DMS79 (cell line): ENCODE results near the gene SERPING1.

Experiments
- DNase-seq: peaks from one replicate; lab custom pipeline; 2025; lab: John Stamatoyannopoulos, UW

Gene SERPING1

GRCh38 chr11:57597461-57597915, at the start of gene SERPING1:
Gene SERPING1, plus strand, starts transcription at chr11:57597685. Its CDS starts 586 bp downstream, at chr11:57598271.
- DNase-seq: no peak

- DNase-seq: no peak
Observed at GRCh38 chr11:57547854-57548377, 49.6 kb upstream of the SERPING1 start.

GRCh38 chr11:57549983-57550382, 47.5 kb upstream of the SERPING1 start:
- no peak for DNase-seq

GRCh38 chr11:57551941-57552340, 45.5 kb upstream of the SERPING1 start:
- DNase-seq: no peak

GRCh38 chr11:57552479-57552878, 45.0 kb upstream of the SERPING1 start:
- DNase-seq: no peak

- no peak for DNase-seq
Observed at GRCh38 chr11:57555393-57555792, 42.1 kb upstream of the SERPING1 start.

- no peak for DNase-seq
Observed at GRCh38 chr11:57556041-57556440, 41.4 kb upstream of the SERPING1 start.

- no peak for DNase-seq
Observed at GRCh38 chr11:57560146-57560545, 37.3 kb upstream of the SERPING1 start.

- DNase-seq: no peak
Observed at GRCh38 chr11:57562596-57562995, 34.9 kb upstream of the SERPING1 start.

GRCh38 chr11:57566005-57566904, 31.2 kb upstream of the SERPING1 start:
- peak; percentile 22 for DNase-seq

- DNase-seq: no peak
Observed at GRCh38 chr11:57566905-57567514, 30.5 kb upstream of the SERPING1 start.

GRCh38 chr11:57567515-57568329, 29.8 kb upstream of the SERPING1 start, which contains the start of gene UBE2L6:
Gene UBE2L6, minus strand, starts transcription at chr11:57567672. Its CDS starts 61 bp downstream, at chr11:57567611.
- peak; percentile 12 for DNase-seq

GRCh38 chr11:57568330-57568766, 29.1 kb upstream of the SERPING1 start:
- DNase-seq: peak; percentile 67

- no peak for DNase-seq
Observed at GRCh38 chr11:57571606-57572005, 25.9 kb upstream of the SERPING1 start.

GRCh38 chr11:57574061-57574460, 23.4 kb upstream of the SERPING1 start:
- DNase-seq: no peak

GRCh38 chr11:57584341-57584740, 13.1 kb upstream of the SERPING1 start:
- no peak for DNase-seq

GRCh38 chr11:57585301-57585700, 12.2 kb upstream of the SERPING1 start:
- no peak for DNase-seq

GRCh38 chr11:57586711-57587245, 10.7 kb upstream of the SERPING1 start:
- no peak for DNase-seq

- DNase-seq: no peak
Observed at GRCh38 chr11:57588046-57588710, 9.3 kb upstream of the SERPING1 start.

- DNase-seq: no peak
Observed at GRCh38 chr11:57596266-57596885, 1.1 kb upstream of the SERPING1 start.
